GM21423 (cell line): Measurements from ENCODE around the gene PAM.
"Not testable (repeated sequence)": the region's sequence is repeated elsewhere in the genome, so short reads cannot be mapped to it uniquely, and the experiment has no call there.

ENCODE experiments used
- ATAC-seq: cut with Tn5 transposase; IDR thresholded peaks from one replicate; pipeline ENCODE4 v1.9.1; 2021; ENCODE audit warnings: mild to moderate bottlenecking, moderate library complexity; ENCODE audit not compliant: unreplicated experiment

Gene PAM

DNA sequence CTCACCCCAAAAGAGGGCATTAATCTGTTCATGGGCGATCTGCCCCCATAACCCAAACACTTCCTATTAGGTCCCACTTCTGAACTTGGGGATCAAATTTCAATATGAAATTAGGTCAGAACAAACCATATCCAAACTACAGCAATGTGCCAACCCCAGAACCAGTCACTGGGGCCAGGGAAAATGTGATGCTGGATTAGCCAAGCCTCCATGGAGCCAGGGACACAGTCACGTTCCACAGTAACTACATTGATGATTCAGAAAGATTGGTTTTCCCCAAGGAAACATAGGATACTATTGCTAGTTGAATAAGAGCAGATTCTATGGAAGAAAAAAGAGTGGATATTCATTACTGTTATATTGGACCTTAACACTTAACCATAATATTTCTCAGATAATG is 280.6 kb downstream of the PAM start:
- no peak for ATAC-seq

DNA sequence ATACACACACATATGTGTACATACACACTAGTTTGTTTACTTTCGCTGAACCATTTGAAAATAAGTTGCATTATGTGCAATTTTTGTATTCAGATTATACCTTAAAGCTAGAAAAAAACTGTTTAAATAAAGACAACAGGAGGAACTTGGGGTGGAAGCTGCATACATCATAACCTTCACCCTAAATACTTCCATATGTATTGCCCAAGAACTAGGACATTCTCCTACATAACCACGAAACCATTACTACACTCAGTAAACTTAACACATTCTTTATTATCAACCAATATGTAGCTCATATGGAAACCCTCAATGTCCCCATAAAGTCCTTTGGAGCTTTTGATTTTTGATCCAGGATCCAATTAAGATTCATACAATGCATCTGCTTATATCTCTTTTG is 281.5 kb downstream of the PAM start:
- ATAC-seq: no peak

DNA sequence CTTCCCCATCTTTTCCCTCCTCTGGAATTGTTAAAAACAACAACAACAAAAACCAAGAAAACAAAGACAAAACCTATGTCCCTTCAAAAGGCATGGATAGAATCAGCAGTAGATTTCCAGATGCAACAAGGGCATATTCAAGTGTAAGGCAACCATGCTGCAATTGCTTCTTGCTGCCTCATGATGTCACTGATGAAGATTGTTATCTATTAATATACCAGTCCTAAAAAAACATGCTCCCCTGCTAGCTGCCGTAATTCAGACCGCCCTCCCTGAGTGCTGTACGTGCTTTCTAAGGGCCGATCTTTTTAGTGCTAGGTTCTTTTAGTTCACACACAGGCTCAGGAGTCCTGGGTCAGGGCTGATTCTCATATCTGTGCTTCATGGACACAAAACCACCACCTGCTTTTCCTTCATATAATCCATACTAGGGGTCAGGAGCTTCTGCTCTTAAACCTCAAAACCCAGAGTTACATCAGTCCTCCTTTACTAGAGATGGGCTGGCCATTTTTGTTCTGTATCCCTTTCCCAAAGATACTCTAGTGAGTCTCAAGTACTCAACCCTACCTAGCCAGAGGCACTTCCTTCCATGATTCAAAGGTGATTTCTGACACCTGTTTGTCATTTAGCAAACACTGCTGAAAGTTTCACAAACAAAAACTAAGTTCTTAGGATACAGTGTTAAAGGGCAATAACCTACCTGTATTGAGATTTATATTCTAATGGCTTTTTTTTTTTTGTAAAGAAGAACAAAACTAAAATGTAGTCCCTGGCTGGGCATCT is 282.8 kb downstream of the PAM start:
- no peak for ATAC-seq

DNA sequence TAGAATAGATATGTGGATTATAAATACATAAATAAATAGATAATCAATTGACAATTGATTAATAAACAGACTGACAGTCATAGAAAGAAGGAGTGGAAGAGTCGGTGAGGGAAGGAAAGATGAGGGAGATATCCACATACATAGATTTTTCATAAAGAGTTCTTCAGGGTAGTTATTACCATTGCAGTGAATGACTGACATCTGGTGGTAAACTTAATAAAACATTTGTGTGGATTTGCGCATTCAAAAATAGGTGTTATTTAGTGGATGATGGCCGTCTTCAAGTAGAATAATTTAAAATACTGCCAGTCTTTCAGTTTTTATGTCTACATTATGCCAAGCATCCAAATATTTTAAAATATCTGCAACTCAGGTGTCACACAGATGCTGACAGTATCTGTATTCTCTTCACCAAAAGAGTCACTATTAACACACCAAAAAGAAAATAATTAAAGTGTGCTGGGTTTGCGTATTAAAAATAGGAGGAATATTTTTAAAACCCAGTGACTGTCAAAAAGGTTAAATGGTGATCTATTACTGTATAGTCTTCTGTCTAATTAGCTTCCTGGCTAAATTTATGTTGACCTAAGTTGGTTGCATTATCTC is 286.1 kb downstream of the PAM start:
- ATAC-seq: no peak

DNA sequence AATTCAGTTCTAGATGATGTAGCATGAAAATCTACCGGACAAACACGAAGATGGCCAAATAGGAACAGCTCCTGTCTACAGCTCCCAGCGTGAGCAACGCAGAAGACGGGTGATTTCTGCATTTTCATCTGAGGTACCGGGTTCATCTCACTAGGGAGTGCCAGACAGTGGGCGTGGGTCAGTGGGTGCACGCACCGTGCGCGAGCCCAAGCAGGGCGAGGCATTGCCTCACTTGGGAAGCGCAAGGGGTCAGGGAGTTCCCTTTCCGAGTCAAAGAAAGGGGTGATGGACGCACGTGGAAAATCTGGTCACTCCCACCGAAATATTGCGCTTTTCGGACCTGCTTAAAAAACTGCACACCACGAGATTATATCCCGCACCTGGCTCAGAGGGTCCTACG is 291.6 kb downstream of the PAM start:
- ATAC-seq: not testable (repeated sequence)

DNA sequence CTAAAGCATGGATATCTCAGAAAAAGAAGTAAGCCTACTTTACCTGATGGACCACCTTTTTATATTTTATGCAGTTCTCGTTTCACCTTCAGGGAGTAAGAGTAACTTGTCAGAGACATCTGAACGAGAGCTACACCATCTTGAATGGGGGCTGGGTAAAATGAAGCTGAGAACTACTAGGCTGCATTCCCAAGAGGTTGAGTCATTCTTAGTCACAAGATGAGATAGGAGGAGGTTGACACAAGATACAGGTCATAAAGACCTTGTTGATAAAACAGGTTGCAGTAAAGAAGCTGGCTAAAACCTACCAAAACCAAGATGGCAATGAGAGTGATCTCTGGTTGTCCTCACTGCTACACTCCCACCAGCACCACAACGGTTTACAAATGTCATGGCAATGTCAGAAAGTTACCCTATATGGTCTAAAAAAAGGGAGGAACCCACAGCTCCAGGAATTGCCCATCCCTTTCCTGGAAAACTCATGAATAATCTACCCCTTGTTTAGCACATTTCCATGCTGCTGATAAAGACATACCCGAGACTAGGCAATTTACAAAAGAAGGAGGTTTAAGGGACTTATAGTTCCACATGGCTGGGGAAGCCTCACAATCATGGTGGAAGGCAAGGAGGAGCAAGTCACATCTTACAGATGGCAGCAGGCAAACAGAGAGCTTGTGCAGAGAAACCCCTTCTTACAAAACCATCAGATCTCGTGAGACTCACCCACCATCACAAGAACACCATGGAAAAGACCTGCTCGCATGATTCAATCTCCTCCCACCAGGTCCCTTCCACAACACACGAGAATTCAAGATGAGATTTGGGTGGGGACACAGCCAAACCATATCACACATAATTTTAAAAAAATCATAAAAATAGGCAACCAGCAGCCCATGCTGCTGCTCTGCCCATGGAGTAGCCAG is 302.4 kb downstream of the PAM start:
- ATAC-seq: no peak

DNA sequence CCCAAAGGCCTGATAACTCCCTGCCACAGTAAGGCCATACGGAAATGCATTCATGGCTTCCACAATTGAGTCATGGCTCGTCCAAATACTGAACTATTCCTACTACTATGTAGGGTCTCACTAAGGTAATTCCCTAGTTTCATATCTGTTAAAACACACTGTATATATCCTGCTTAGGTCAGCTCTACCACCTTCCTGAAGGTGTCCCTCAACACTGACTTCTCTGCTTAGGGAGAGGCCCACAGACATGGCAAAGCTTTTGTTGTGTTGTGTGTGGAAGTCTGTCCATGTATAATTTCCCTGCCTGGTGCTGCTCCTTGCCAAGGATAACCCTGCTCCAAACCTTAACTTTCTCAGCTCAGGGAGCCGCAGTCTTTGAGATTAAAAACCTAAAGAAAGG is 304.4 kb downstream of the PAM start:
- ATAC-seq: no peak

DNA sequence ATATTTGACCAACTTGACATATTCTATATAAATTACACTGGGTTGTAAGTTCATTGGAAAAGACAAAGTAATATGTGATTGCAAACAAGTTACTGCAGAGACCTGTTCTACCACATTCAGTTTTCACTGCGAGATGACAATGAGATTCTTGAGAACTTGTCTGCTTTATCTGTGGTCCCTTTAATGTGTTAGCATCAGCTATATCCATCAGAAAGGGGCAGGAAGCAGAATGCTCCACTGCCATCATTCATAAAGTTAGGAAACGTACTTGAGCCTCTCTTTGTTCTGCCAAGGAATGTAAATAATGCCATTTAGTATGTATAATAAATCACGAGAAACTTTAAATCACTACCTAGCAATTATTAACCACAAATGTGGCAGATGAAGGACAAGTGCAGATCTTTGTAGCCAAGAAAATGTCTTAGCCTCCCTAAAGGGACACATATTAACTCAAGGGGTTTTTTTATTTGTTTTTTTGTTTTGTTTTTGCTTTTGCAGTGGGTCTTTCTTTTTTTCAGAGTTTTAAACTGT is 305.4 kb downstream of the PAM start:
- ATAC-seq: no peak

DNA sequence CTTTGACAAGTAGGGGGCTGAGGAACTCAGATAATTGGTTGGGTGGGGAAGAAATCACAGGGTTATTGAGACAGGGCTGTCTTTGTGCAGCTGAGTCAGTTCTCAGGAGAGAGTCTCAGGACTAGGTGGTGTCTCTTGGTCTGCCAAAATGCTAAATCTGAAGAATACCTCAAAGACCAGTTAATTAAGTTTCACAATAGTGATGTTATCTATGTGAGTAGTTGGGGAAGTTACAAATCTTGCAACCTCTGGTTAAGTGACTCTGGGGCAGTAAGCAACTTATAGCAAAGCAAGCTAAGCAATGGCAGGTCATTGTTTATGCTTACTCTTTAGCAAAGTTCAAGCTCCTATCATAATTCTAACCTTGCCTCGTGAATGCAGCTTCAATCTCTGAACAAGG is 311.2 kb downstream of the PAM start:
- no peak for ATAC-seq

DNA sequence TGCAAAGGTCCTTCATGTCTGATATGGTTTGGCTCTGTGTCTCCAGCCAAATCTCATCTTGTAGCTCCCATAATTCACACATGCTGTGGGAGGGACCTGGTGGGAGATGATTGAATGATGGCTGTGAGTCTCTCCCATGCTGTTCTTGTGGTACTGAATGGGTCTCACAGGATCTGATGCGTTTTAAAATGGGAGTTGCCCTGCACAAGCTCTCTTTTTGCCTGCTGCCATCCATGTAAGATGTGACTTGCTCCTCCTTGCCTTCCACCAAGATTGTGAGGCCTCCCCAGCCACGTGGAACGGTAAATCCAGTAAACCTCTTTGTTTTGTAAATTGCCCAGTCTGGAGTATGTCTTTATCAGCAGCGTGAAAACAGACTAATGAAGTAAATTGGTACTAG is 318.4 kb downstream of the PAM start:
- not testable (repeated sequence) for ATAC-seq

DNA sequence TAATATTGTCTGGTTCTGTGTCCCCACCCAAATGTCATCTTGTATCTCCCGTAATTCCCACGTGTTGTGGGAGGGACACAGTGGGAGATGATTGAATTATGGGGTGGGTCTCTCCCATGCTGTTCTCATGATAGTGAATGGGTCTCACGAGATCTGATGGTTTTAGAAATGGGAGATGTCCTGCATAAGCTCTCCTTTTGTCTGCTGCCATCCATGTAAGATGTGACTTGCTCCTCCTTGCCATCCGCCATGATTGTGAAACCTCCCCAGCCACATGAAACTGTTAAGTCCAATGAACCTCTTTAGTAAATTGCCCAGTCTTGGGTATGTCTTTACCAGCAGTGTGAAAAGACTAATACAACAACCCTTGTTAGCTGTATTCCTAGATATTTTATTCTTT is 320.3 kb downstream of the PAM start:
- no peak for ATAC-seq
